Measurements from ENCODE around the gene POLG2. TPM values are rescaled to one million over a fixed set of nuclear protein-coding genes. Genes with fewer than 3 reads are reported as not detected.
"Not testable (repeated sequence)": the region's sequence is repeated elsewhere in the genome, so short reads cannot be mapped to it uniquely, and the experiment has no call there.

The POLG2 gene
- total and polyA plus RNA-seq, 4 donors, result 3.0 to 8.0 (median 6.6) TPM

GRCh38 chr17:64460955-64461354 lies 35.9 kb downstream of the POLG2 start:
- H3K9me3 ChIP-seq (ENCODE audit: control insufficient read depth in 4 of 4, low read length in 3 of 4), result no peaks in the 10 kb centered on the region
- H3K27me3 ChIP-seq (ENCODE audit: control insufficient read depth in 4 of 4, insufficient read depth in 4 of 4, low read length in 3 of 4), result no peaks in the 10 kb centered on the region
- peaks cover 0 to 2% (median 0%) of the 10 kb centered on the region in 4 donors for H3K4me1 ChIP-seq (ENCODE audit: control insufficient read depth in 4 of 4, insufficient read depth in 4 of 4, low read length in 3 of 4)
- H3K4me3 ChIP-seq (ENCODE audit: low read depth in 1 of 3, low read length in 3 of 3), result no peak overlapping the region
- H3K27ac ChIP-seq (ENCODE audit: low read depth in 1 of 2, low read length in 2 of 2), result peak overlapping the region in 1 of 2 donors; percentile 20
- H3K36me3 ChIP-seq (ENCODE audit: control insufficient read depth in 4 of 4, insufficient read depth in 3 of 4, low read depth in 1 of 4, low read length in 3 of 4), result no peaks in the 10 kb centered on the region
- WGBS, result 82% methylated on average over 8 of the region's 8 CpGs
- TF ChIP-seq HNF4G (IDR thresholded peaks at IDR 0.05) (no peak), RXRA (IDR thresholded peaks at IDR 0.05) (peak in 1 of 2 donors; percentile 21)
- H3K9ac ChIP-seq (ENCODE audit: low read depth in 1 of 2, low read length in 2 of 2), result no peak overlapping the region
- no peak for DNase-seq (ENCODE audit: low spot score)

GRCh38 chr17:64459818-64460217 lies 37.0 kb downstream of the POLG2 start:
- DNase-seq (ENCODE audit: low spot score); H3K27ac ChIP-seq (ENCODE audit: low read depth in 1 of 2, low read length in 2 of 2); H3K9ac ChIP-seq (ENCODE audit: low read depth in 1 of 2, low read length in 2 of 2); H3K4me1 ChIP-seq (ENCODE audit: control insufficient read depth in 4 of 4, insufficient read depth in 4 of 4, low read length in 3 of 4); H3K4me3 ChIP-seq (ENCODE audit: low read depth in 1 of 3, low read length in 3 of 3); H3K36me3 ChIP-seq (ENCODE audit: control insufficient read depth in 4 of 4, insufficient read depth in 3 of 4, low read depth in 1 of 4, low read length in 3 of 4); H3K9me3 ChIP-seq (ENCODE audit: control insufficient read depth in 4 of 4, low read length in 3 of 4); H3K27me3 ChIP-seq (ENCODE audit: control insufficient read depth in 4 of 4, insufficient read depth in 4 of 4, low read length in 3 of 4): not testable (repeated sequence)
- 98% methylated on average over 7 of the region's 7 CpGs for WGBS

GRCh38 chr17:64459284-64459747 lies 37.5 kb downstream of the POLG2 start:
- H3K9me3 ChIP-seq (ENCODE audit: control insufficient read depth in 4 of 4, low read length in 3 of 4), result no peaks in the 10 kb centered on the region
- H3K27me3 ChIP-seq (ENCODE audit: control insufficient read depth in 4 of 4, insufficient read depth in 4 of 4, low read length in 3 of 4), result no peaks in the 10 kb centered on the region
- TF ChIP-seq HNF4A (conservative IDR thresholded peaks at IDR 0.05) (no peak), MAX (IDR thresholded peaks at IDR 0.05) (no peak), RXRA (IDR thresholded peaks at IDR 0.05) (no peak), RAD21 (IDR thresholded peaks at IDR 0.05) (no peak), TAF1 (conservative IDR thresholded peaks at IDR 0.05) (no peak), ATF3 (IDR thresholded peaks at IDR 0.05) (no peak), SP1 (IDR thresholded peaks at IDR 0.05) (no peak), CTCF (IDR thresholded peaks at IDR 0.05; ENCODE audit: low read depth, low read length, missing input control) (no peak), NR2F2 (IDR thresholded peaks at IDR 0.05) (no peak), HNF4G (IDR thresholded peaks at IDR 0.05) (no peak), FOXA2 (IDR thresholded peaks at IDR 0.05) (no peak), GABPA (IDR thresholded peaks at IDR 0.05 in 1 of 2, conservative IDR thresholded peaks at IDR 0.05 in 1 of 2) (no peak), EGR1 (IDR thresholded peaks at IDR 0.05; ENCODE audit: low read depth in 2 of 2) (no peak)
- H3K36me3 ChIP-seq (ENCODE audit: control insufficient read depth in 4 of 4, insufficient read depth in 3 of 4, low read depth in 1 of 4, low read length in 3 of 4), result no peaks in the 10 kb centered on the region
- H3K4me3 ChIP-seq (ENCODE audit: low read depth in 1 of 3, low read length in 3 of 3), result no peak overlapping the region
- 92% methylated on average over 6 of the region's 6 CpGs for WGBS
- H3K27ac ChIP-seq (ENCODE audit: low read depth in 1 of 2, low read length in 2 of 2), result no peak overlapping the region
- DNase-seq (ENCODE audit: low spot score), result no peak
- H3K9ac ChIP-seq (ENCODE audit: low read depth in 1 of 2, low read length in 2 of 2), result no peak overlapping the region
- peaks cover 0 to 2% (median 0%) of the 10 kb centered on the region in 4 donors for H3K4me1 ChIP-seq (ENCODE audit: control insufficient read depth in 4 of 4, insufficient read depth in 4 of 4, low read length in 3 of 4)

Data from liver (tissue), 9 donors.